Trophoblast cell (in vitro differentiated cells and primary cell): Measurements from ENCODE around the gene RASA4.
"Not testable (repeated sequence)": the region's sequence is repeated elsewhere in the genome, so short reads cannot be mapped to it uniquely, and the experiment has no call there.

Source experiments
- DNase-seq, 2 donors: peaks; one replicate each; pipeline ENCODE4 v3.0.0-alpha.2; 2016
- H2AFZ ChIP-seq: 2 replicates; pipeline ENCODE4 v1.6.1; 2013; ENCODE audit warnings: low read length, moderate library complexity, mild to moderate bottlenecking; ENCODE audit not compliant: insufficient read depth, poor library complexity
- H2AK5ac ChIP-seq: 2 replicates; pipeline ENCODE4 v1.6.1; 2013; ENCODE audit warnings: mild to moderate bottlenecking, low read length
- H2BK120ac ChIP-seq: 2 replicates; pipeline ENCODE4 v1.6.1; 2013; ENCODE audit warnings: low read length, mild to moderate bottlenecking, moderate library complexity; ENCODE audit not compliant: insufficient read depth, poor library complexity
- H2BK12ac ChIP-seq: 2 replicates; pipeline ENCODE4 v1.6.1; 2013; ENCODE audit warnings: mild to moderate bottlenecking, low read length, moderate library complexity
- H2BK5ac ChIP-seq: 2 replicates; pipeline ENCODE4 v1.6.1; 2013; ENCODE audit warnings: low read length, low read depth, moderate library complexity, mild to moderate bottlenecking; ENCODE audit not compliant: poor library complexity
- H3K14ac ChIP-seq: 2 replicates; pipeline ENCODE4 v1.6.1; 2013; ENCODE audit warnings: mild to moderate bottlenecking, low read length
- H3K18ac ChIP-seq: 2 replicates; pipeline ENCODE4 v1.6.1; 2013; ENCODE audit warnings: mild to moderate bottlenecking, low read length
- H3K23ac ChIP-seq: 2 replicates; pipeline ENCODE4 v1.6.1; 2013; ENCODE audit warnings: low read length
- H3K27ac ChIP-seq: 2 replicates; pipeline ENCODE4 v1.5.1; 2013; ENCODE audit warnings: low read depth, mild to moderate bottlenecking, inconsistent platforms, low read length, moderate library complexity
- H3K27me3 ChIP-seq: 2 replicates; pipeline ENCODE4 v1.6.1; 2013; ENCODE audit warnings: inconsistent platforms, mild to moderate bottlenecking, low read length, moderate library complexity; ENCODE audit not compliant: insufficient read depth
- H3K36me3 ChIP-seq, 2 experiments: 1 replicate in 1 of 2; 2 replicates in 1 of 2; pipeline ENCODE4 v1.6.1; 2013; ENCODE audit warnings: low read length in 2 of 2, mild to moderate bottlenecking in 2 of 2, moderate library complexity in 1 of 2; ENCODE audit not compliant: insufficient read depth in 2 of 2, control insufficient read depth in 1 of 2
- H3K4ac ChIP-seq: 2 replicates; pipeline ENCODE4 v1.6.1; 2013; ENCODE audit warnings: low read depth, mild to moderate bottlenecking, low read length, moderate library complexity
- H3K4me1 ChIP-seq, 2 experiments: 1 replicate in 1 of 2; 2 replicates in 1 of 2; pipeline ENCODE4 v1.6.1; 2013; ENCODE audit warnings: low read length in 2 of 2, mild to moderate bottlenecking in 2 of 2, moderate library complexity in 1 of 2; ENCODE audit not compliant: insufficient read depth in 2 of 2, control insufficient read depth in 1 of 2
- H3K4me2 ChIP-seq: 2 replicates; pipeline ENCODE4 v1.6.1; 2013; ENCODE audit warnings: inconsistent platforms, mild to moderate bottlenecking, low read length, moderate library complexity
- H3K4me3 ChIP-seq: 2 replicates; pipeline ENCODE4 v1.5.1; 2013; ENCODE audit warnings: mild to moderate bottlenecking, low read depth, low read length, inconsistent platforms
- H3K79me1 ChIP-seq: one replicate; pipeline ENCODE4 v1.6.1; 2013; ENCODE audit warnings: low read length
- H3K79me2 ChIP-seq: 2 replicates; pipeline ENCODE4 v1.6.1; 2013; ENCODE audit warnings: low read length, mild to moderate bottlenecking; ENCODE audit not compliant: control insufficient read depth, insufficient read depth, poor library complexity
- H3K9ac ChIP-seq: 2 replicates; pipeline ENCODE4 v1.6.1; 2013; ENCODE audit warnings: mild to moderate bottlenecking, low read length
- H3K9me3 ChIP-seq: 2 replicates; pipeline ENCODE4 v1.6.1; 2013; ENCODE audit warnings: low read depth, mild to moderate bottlenecking, control low read depth, inconsistent platforms, low read length; ENCODE audit not compliant: insufficient read depth
- H4K12ac ChIP-seq: 2 replicates; pipeline ENCODE4 v1.6.1; 2013; ENCODE audit warnings: low read depth, mild to moderate bottlenecking, low read length, moderate library complexity
- H4K8ac ChIP-seq: 2 replicates; pipeline ENCODE4 v1.6.1; 2013; ENCODE audit warnings: low read depth, mild to moderate bottlenecking, low read length, moderate library complexity
- H4K91ac ChIP-seq: one replicate; pipeline ENCODE4 v1.6.1; 2013; ENCODE audit warnings: low read depth, mild to moderate bottlenecking, low read length, moderate library complexity
- WGBS: extraction: QIAGEN DNeasy Blood & Tissue Kit; methylation state at CpG from one replicate; pipeline ENCODE4 v1.1.7; 2013; ENCODE audit warnings: missing lambda C conversion rate; ENCODE audit not compliant: insufficient read length, insufficient coverage; ENCODE audit errors: extremely low coverage; 5-methylcytosine and 5-hydroxymethylcytosine counted together

RASA4 gene

DNA sequence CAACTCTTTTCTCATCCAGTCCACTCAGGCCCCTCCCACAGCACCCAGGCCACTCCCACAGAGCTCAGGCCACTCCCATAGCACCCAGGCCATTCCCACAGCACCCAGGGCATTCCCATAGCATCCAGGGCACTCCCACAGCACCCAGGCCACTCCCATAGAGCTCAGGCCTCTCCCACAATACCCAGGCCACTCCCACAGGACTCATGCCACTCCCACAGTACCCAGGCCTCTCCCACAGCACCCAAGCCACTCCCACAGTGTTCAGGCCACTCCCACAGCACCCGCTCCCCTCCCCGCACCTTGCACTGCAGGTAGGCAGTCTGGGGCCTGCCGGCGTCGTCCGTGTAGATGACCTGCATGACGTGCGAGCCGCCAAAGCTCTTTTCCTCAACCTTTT is 26.7 kb downstream of the RASA4 start:
- H2AK5ac ChIP-seq, H3K36me3 ChIP-seq, H3K18ac ChIP-seq, H4K91ac ChIP-seq, H3K4me3 ChIP-seq, H3K27ac ChIP-seq, H3K23ac ChIP-seq, H2AFZ ChIP-seq, H2BK120ac ChIP-seq, H3K14ac ChIP-seq, H3K9me3 ChIP-seq, DNase-seq, H3K4ac ChIP-seq, H3K27me3 ChIP-seq, H3K79me2 ChIP-seq, H3K79me1 ChIP-seq, H4K12ac ChIP-seq, H3K9ac ChIP-seq, H2BK5ac ChIP-seq, H3K4me1 ChIP-seq, H4K8ac ChIP-seq, H2BK12ac ChIP-seq, H3K4me2 ChIP-seq: not testable (repeated sequence)
- no CpG with 5 or more reads among the region's 9 CpGs for WGBS

DNA sequence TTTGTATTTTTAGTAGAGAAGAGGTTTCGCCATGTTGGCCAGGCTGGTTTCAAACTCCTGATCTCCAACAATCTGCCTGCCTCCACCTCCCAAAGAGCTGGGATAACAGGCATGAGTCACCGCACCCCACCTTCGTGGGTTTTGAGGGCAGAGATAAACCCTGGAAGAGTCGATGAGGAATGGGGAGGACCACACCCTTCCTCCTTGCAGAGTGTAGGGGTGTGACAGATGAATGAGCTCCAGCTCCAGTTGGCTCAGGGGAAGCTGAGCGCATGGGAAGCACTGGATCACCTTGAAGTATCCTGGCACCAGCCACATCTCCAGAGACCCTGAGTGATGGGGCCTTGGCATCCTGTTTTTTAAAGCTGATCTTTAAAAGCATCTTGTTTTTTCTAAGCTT is 33.1 kb downstream of the RASA4 start:
- no CpG with 5 or more reads among the region's 5 CpGs for WGBS

DNA sequence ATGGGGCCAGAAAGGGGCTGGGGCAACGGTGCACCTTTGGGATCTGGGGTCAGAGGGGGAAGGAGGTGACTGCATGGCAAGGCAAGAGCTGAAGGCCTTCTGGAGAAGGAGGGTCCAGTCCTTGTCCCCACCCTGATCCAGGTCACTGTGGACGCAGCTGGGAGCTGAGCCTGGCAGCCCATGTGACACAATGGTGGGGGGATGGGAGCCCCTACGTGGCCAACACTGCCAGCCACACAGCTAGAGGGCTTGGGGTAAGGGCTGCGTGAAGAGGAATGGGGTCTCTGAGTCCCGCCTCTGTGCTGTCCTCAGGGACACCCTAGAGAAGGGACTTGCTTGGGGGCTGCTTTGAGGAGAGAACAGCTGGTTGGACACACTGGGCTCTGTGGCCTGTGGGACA is 34.8 kb downstream of the RASA4 start:
- H3K36me3 ChIP-seq, H2BK5ac ChIP-seq, H2AFZ ChIP-seq, H3K9ac ChIP-seq, H3K27me3 ChIP-seq, DNase-seq, H3K4me1 ChIP-seq, H3K18ac ChIP-seq, H3K79me2 ChIP-seq, H4K12ac ChIP-seq, H3K27ac ChIP-seq, H3K9me3 ChIP-seq, H4K91ac ChIP-seq, H3K14ac ChIP-seq, H3K4ac ChIP-seq, H3K79me1 ChIP-seq, H2AK5ac ChIP-seq, H3K4me2 ChIP-seq, H4K8ac ChIP-seq, H3K23ac ChIP-seq, H2BK12ac ChIP-seq, H3K4me3 ChIP-seq, H2BK120ac ChIP-seq: not testable (repeated sequence)
- no CpG with 5 or more reads among the region's 5 CpGs for WGBS

More for the DNA sequence above, 33.1 kb downstream of the RASA4 start:
- H3K79me1 ChIP-seq, H3K79me2 ChIP-seq, H3K27ac ChIP-seq, H3K4me3 ChIP-seq, H3K4ac ChIP-seq, DNase-seq, H4K8ac ChIP-seq, H3K23ac ChIP-seq, H4K12ac ChIP-seq, H3K9ac ChIP-seq, H3K4me1 ChIP-seq, H3K4me2 ChIP-seq, H3K18ac ChIP-seq, H3K14ac ChIP-seq, H2BK5ac ChIP-seq, H2BK12ac ChIP-seq, H3K9me3 ChIP-seq, H4K91ac ChIP-seq, H2AFZ ChIP-seq, H3K27me3 ChIP-seq, H3K36me3 ChIP-seq, H2BK120ac ChIP-seq, H2AK5ac ChIP-seq: not testable (repeated sequence)

DNA sequence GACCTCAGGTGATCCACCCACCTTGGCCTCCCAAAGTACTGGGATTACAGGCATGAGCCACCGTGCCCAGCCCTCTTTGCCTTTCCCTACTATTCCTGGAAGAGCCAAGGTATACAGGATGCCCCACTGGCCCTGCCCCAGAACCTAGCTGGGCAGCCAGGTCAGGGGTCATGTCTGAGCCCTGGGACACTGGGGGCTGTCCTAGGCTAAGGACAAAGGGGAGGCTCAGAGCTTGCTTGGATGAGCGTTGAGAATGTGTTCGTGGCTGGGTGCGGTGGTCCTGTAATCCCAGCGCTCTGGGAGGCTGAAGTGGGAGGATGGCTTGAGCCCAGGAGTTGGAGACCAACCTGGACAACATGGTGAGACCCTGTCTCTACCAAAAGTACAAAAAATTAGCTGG is 38.1 kb downstream of the RASA4 start:
- H3K4me3 ChIP-seq, H3K9ac ChIP-seq, H4K12ac ChIP-seq, H3K4ac ChIP-seq, H4K8ac ChIP-seq, H3K9me3 ChIP-seq, H3K79me2 ChIP-seq, H2BK120ac ChIP-seq, H2AFZ ChIP-seq, H2BK5ac ChIP-seq, H3K4me1 ChIP-seq, H4K91ac ChIP-seq, H3K79me1 ChIP-seq, H3K4me2 ChIP-seq, H3K18ac ChIP-seq, H3K36me3 ChIP-seq, H3K27ac ChIP-seq, H3K23ac ChIP-seq, H2BK12ac ChIP-seq, DNase-seq, H3K27me3 ChIP-seq, H2AK5ac ChIP-seq, H3K14ac ChIP-seq: not testable (repeated sequence)
- WGBS: no CpG with 5 or more reads among the region's 5 CpGs
